ENCODE measurements around the gene UBXN1. TPM values are rescaled to one million over a fixed set of nuclear protein-coding genes. Genes with fewer than 3 reads are reported as not detected.
A peak's percentile ranks its signal among the peaks of the same experiment; 100 is the strongest.

The UBXN1 gene
- total and polyA plus RNA-seq, 2 experiments from 2014 or later, result 73.0 to 73.2 TPM

DNA sequence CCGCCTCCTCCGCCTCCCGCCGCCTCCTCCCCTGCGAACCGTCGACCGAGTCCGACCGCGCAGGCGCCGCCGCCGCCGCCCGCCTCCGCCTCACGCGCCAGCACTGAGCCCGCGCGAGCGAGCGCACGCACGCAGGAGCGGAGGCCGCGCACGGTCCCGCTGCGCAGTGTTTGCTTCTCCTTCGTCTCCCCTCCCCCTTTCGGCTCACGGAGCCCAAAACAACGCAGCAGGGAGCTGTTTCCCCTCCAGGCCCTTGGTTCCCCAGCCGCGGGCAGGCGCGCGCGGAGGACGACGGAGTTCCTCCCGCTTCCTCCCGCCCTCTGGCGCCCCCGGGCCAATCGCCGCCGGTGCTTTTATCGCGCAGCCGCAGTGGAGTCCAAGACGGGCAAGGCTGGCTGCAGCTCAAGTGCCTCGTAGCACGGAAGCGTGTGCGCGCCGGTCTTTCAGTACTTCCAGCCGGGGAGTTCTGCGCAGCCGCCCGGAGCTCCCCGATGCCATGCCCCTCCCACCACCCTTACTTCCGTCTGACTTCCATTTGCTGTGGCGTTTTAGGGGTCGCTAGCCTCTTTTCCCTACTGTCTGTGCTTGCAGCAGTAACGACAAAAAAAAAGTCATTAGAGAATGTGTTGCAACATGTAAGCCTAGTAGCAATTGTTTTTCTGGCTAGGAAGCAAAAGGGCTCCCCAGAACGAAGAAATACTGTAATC, 48.4 kb upstream of the UBXN1 start, which contains the start of gene HNRNPUL2:
Gene HNRNPUL2 (minus strand): TSS at position 293 of the 707 bp plus-strand sequence. CDS start 301 bp downstream, outside the sequence.
- Histone ChIP-seq H3K9me2 (replicated peaks; ENCODE audit: insufficient read depth) (no peaks in the 10 kb centered on the region), H3K4me1 (ENCODE audit: insufficient read depth) (peaks cover 16% of the 10 kb centered on the region), H3K36me3 (replicated peaks; ENCODE audit: insufficient read depth, low read depth) (peaks cover 5% of the 10 kb centered on the region), H4K20me1 (ENCODE audit: insufficient read depth, poor library complexity, severe bottlenecking) (peaks cover 43% of the 10 kb centered on the region), H3K79me2 (peaks cover 80% of the 10 kb centered on the region), H3K4me3 (peak within 1 kb of the TSS; percentile 48), H3K4me2 (peak within 1 kb of the TSS; percentile 89), H2AFZ (peak within 1 kb of the TSS; percentile 93), H3K27me3 (no peaks in the 10 kb centered on the region), H3K9me3 (ENCODE audit: low read depth) (no peaks in the 10 kb centered on the region), H3K27ac (peak within 1 kb of the TSS; percentile 91)
- no peak for TF ChIP-seq EZH2 (IDR thresholded peaks at IDR 0.05; ENCODE audit: borderline replicate concordance)
- TF ChIP-seq, protein P1, sequence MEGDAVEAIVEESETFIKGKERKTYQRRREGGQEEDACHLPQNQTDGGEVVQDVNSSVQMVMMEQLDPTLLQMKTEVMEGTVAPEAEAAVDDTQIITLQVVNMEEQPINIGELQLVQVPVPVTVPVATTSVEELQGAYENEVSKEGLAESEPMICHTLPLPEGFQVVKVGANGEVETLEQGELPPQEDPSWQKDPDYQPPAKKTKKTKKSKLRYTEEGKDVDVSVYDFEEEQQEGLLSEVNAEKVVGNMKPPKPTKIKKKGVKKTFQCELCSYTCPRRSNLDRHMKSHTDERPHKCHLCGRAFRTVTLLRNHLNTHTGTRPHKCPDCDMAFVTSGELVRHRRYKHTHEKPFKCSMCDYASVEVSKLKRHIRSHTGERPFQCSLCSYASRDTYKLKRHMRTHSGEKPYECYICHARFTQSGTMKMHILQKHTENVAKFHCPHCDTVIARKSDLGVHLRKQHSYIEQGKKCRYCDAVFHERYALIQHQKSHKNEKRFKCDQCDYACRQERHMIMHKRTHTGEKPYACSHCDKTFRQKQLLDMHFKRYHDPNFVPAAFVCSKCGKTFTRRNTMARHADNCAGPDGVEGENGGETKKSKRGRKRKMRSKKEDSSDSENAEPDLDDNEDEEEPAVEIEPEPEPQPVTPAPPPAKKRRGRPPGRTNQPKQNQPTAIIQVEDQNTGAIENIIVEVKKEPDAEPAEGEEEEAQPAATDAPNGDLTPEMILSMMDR (IDR thresholded peaks at IDR 0.05; ENCODE audit: poor library complexity), result no peak
- no peak for TF ChIP-seq EZH2phosphoT487 (IDR thresholded peaks at IDR 0.05; ENCODE audit: low read depth, severe bottlenecking, unreplicated experiment)
- DNase-seq (ENCODE audit: low spot score), result peak; percentile 100
- WGBS (ENCODE audit: low lambda C conversion rate, missing lambda C conversion rate), result under 1% methylated on average over 54 of the region's 72 CpGs

DNA sequence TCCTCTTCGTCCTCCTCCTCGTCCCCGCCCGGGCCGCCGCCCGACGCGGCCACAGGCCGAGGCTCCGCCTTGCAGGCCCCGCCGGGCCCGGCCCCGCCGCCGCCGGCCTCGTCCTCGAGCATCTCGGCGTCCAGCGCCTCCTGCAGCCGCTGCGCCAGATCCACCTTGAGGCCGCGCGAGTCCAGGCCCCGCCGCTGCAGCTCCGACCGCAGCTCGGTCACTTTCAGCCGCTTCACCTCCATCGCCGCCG, 48.0 kb upstream of the UBXN1 start:
- Histone ChIP-seq H3K4me3 (peak overlapping the region; percentile 12), H3K36me3 (replicated peaks; ENCODE audit: insufficient read depth, low read depth) (peaks cover 7% of the 10 kb centered on the region), H3K9me2 (replicated peaks; ENCODE audit: insufficient read depth) (no peaks in the 10 kb centered on the region), H3K4me1 (ENCODE audit: insufficient read depth) (peaks cover 16% of the 10 kb centered on the region), H3K27ac (peak overlapping the region; percentile 91), H3K79me2 (peaks cover 80% of the 10 kb centered on the region), H4K20me1 (ENCODE audit: insufficient read depth, poor library complexity, severe bottlenecking) (peaks cover 45% of the 10 kb centered on the region), H3K4me2 (peak overlapping the region; percentile 89), H3K27me3 (no peaks in the 10 kb centered on the region), H2AFZ (no peak overlapping the region), H3K9me3 (ENCODE audit: low read depth) (no peaks in the 10 kb centered on the region)
- DNase-seq (ENCODE audit: low spot score), result no peak
- TF ChIP-seq EZH2 (IDR thresholded peaks at IDR 0.05; ENCODE audit: borderline replicate concordance) (no peak), EZH2phosphoT487 (IDR thresholded peaks at IDR 0.05; ENCODE audit: low read depth, severe bottlenecking, unreplicated experiment) (no peak)
- TF ChIP-seq, protein P1 (IDR thresholded peaks at IDR 0.05; ENCODE audit: poor library complexity), result no peak
- no CpG with 5 or more reads among the region's 37 CpGs for WGBS (ENCODE audit: low lambda C conversion rate, missing lambda C conversion rate)

DNA sequence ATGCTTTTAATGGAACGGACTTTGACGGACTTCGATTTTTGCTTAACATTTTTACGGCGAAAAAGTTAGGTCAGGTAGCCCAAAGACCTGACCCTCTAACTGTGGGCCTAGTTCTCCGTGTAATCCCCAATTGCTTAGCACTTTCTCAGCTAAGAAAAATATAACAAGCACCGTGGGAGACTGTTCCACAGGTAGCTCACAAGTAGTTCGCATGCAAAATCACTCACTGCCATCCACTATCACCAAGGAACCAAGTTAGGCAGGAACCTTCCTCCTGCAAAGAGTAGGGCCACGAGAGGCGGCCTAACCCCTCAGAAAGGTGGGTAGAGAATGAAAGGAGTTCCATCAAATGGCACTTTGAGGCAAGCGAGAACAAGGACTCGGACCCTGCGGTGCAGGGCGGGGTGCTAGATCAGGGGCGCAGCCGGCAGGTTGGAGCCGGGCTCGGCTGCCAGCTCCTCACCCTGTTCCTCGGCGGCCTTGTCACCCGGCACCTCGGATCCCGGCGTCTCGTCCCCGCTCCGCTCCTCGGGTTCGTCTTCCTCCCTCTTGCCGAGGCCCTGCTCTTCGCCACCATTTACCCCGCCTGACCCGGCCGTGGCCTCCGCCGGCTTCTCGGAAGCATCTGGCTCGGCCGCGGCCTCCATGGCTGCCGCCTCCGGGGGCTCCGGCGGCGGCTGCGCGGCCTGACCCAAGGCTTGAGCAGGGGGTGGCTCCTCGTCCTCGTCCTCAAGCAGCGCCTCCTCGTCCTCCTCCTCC, 47.5 kb upstream of the UBXN1 start:
- Histone ChIP-seq H2AFZ (no peak overlapping the region), H3K4me2 (peak overlapping the region; percentile 89), H3K9me3 (ENCODE audit: low read depth) (no peaks in the 10 kb centered on the region), H3K36me3 (replicated peaks; ENCODE audit: insufficient read depth, low read depth) (peaks cover 12% of the 10 kb centered on the region), H4K20me1 (ENCODE audit: insufficient read depth, poor library complexity, severe bottlenecking) (peaks cover 45% of the 10 kb centered on the region), H3K79me2 (peaks cover 80% of the 10 kb centered on the region), H3K4me3 (peak overlapping the region; percentile 12), H3K4me1 (ENCODE audit: insufficient read depth) (peaks cover 16% of the 10 kb centered on the region), H3K27me3 (no peaks in the 10 kb centered on the region), H3K9me2 (replicated peaks; ENCODE audit: insufficient read depth) (no peaks in the 10 kb centered on the region), H3K27ac (peak overlapping the region; percentile 91)
- DNase-seq (ENCODE audit: low spot score), result no peak
- WGBS (ENCODE audit: low lambda C conversion rate, missing lambda C conversion rate), result 1% methylated on average over 30 of the region's 51 CpGs
- TF ChIP-seq EZH2 (IDR thresholded peaks at IDR 0.05; ENCODE audit: borderline replicate concordance), result no peak
- no peak for TF ChIP-seq EZH2phosphoT487 (IDR thresholded peaks at IDR 0.05; ENCODE audit: low read depth, severe bottlenecking, unreplicated experiment)
- TF ChIP-seq, protein P1 (IDR thresholded peaks at IDR 0.05; ENCODE audit: poor library complexity), result no peak
